Common myeloid progenitor, CD34-positive (primary cell): ENCODE results near the gene PRG2.
A peak's percentile ranks its signal among the peaks of the same experiment; 100 is the strongest.

Experiments
- CTCF ChIA-PET: fragments of 350-600 bp; sonication (Branson Sonifier 250); formaldehyde crosslinking; loops from one replicate; lab custom pipeline; 2021; ENCODE audit warnings: antibody characterized with exemption; lab: Charles Lee
- POLR2A ChIA-PET: fragments of 350-600 bp; sonication (Branson Sonifier 250); formaldehyde crosslinking; loops from one replicate; lab custom pipeline; 2021; ENCODE audit warnings: antibody characterized with exemption; lab: Charles Lee
- DNase-seq, 3 donors: peaks; one replicate each; pipeline versions ENCODE4 v3.0.0 to v3.0.0-alpha.2; 2013
- H3K27ac ChIP-seq, 2 experiments: 1 replicate in 1 of 2; 2 replicates in 1 of 2; pipeline ENCODE4 v1.7.0; 2013; ENCODE audit warnings: inconsistent platforms in 2 of 2, low read length in 2 of 2, mild to moderate bottlenecking in 2 of 2, low read depth in 1 of 2, moderate library complexity in 1 of 2; ENCODE audit not compliant: severe bottlenecking in 2 of 2, insufficient read depth in 1 of 2, poor library complexity in 1 of 2
- H3K27me3 ChIP-seq, 5 experiments: replicated peaks in 2 of 5; 1 replicate in 3 of 5; 2 replicates in 2 of 5; pipeline versions ENCODE4 v1.6.1 to v1.7.0; 2013; ENCODE audit warnings: low read length in 4 of 5, mild to moderate bottlenecking in 2 of 5, moderate library complexity in 2 of 5, inconsistent platforms in 1 of 5; ENCODE audit not compliant: insufficient read depth in 5 of 5, control insufficient read depth in 4 of 5
- H3K36me3 ChIP-seq, 4 experiments: 1 replicate in 2 of 4; 2 replicates in 2 of 4; pipeline versions ENCODE4 v1.6.1 to v1.7.0; 2013; ENCODE audit warnings: low read length in 3 of 4, control low read depth in 1 of 4, mild to moderate bottlenecking in 1 of 4; ENCODE audit not compliant: control insufficient read depth in 4 of 4, insufficient read depth in 4 of 4
- H3K4me1 ChIP-seq, 4 experiments: 1 replicate in 3 of 4; 2 replicates in 1 of 4; pipeline versions ENCODE4 v1.6.1 to v1.7.1; 2013; ENCODE audit warnings: low read length in 3 of 4, mild to moderate bottlenecking in 3 of 4, control low read depth in 1 of 4, inconsistent platforms in 1 of 4, moderate library complexity in 1 of 4; ENCODE audit not compliant: control insufficient read depth in 4 of 4, insufficient read depth in 4 of 4; ENCODE audit errors: control extremely low read depth in 1 of 4
- H3K4me3 ChIP-seq, 7 experiments: 1 replicate in 4 of 7; 2 replicates in 3 of 7; pipeline versions ENCODE4 v1.5.1 to v1.7.0; 2013; ENCODE audit warnings: mild to moderate bottlenecking in 7 of 7, low read length in 6 of 7, moderate library complexity in 6 of 7, inconsistent platforms in 2 of 7, low read depth in 2 of 7, control low read depth in 1 of 7; ENCODE audit not compliant: insufficient read depth in 4 of 7, control insufficient read depth in 1 of 7; ENCODE audit errors: extremely low read depth in 1 of 7
- H3K9me3 ChIP-seq, 5 experiments: 1 replicate in 4 of 5; 2 replicates in 1 of 5; pipeline versions ENCODE4 v1.6.1 to v1.7.1; 2013; ENCODE audit warnings: low read length in 4 of 5, mild to moderate bottlenecking in 2 of 5, inconsistent platforms in 1 of 5, low read depth in 1 of 5, moderate library complexity in 1 of 5; ENCODE audit not compliant: control insufficient read depth in 4 of 5, insufficient read depth in 2 of 5; ENCODE audit errors: control extremely low read depth in 1 of 5
- WGBS: methylation state at CpG from one replicate; pipeline ENCODE4 v1.1.5; 2013; ENCODE audit not compliant: insufficient coverage; 5-methylcytosine and 5-hydroxymethylcytosine counted together

PRG2 gene

GRCh38 chr11:57410287-57410686 lies 19.8 kb upstream of the PRG2 start:
- Histone ChIP-seq H3K4me1 (peaks cover 4 to 47% (median 38%) of the 10 kb centered on the region in 4 experiments), H3K9me3 (no peaks in the 10 kb centered on the region), H3K27ac (no peak overlapping the region), H3K36me3 (peaks cover 9 to 92% (median 54%) of the 10 kb centered on the region in 4 experiments), H3K4me3 (no peak overlapping the region), H3K27me3 (no peaks in the 10 kb centered on the region)
- DNase-seq, result peak in 1 of 3 donors; percentile 8
- POLR2A ChIA-PET, result no interaction called here
- CTCF ChIA-PET, result interaction anchor here (1.1 to 1.7 kb wide), 3 partner anchors 11 to 20 kb away, joined by 3 to 4 read pairs (median 4); no protein-coding TSS in a partner anchor

- H3K9me3 ChIP-seq, result no peaks in the 10 kb centered on the region
- H3K4me1 ChIP-seq, result peaks cover 4 to 49% (median 39%) of the 10 kb centered on the region in 4 experiments
- no peak overlapping the region for H3K4me3 ChIP-seq
- POLR2A ChIA-PET, result interaction anchor here (0.8 kb wide), 1 partner anchor 15 kb away, joined by 6 read pairs; no protein-coding TSS in a partner anchor
- H3K27ac ChIP-seq, result peak overlapping the region in 1 of 2 experiments; percentile 67
- no peak for DNase-seq
- peaks cover 9 to 89% (median 47%) of the 10 kb centered on the region in 4 experiments for H3K36me3 ChIP-seq
- CTCF ChIA-PET, result interaction anchor here (0.7 to 1.7 kb wide), 6 partner anchors 12 to 72 kb away, joined by 3 to 4 read pairs (median 3); no protein-coding TSS in a partner anchor
- no peaks in the 10 kb centered on the region for H3K27me3 ChIP-seq
- 97% methylated on average over 17 of the region's 18 CpGs for WGBS
These were observed 19.1 kb upstream of the PRG2 start for GRCh38 chr11:57409321-57410100.

DNA sequence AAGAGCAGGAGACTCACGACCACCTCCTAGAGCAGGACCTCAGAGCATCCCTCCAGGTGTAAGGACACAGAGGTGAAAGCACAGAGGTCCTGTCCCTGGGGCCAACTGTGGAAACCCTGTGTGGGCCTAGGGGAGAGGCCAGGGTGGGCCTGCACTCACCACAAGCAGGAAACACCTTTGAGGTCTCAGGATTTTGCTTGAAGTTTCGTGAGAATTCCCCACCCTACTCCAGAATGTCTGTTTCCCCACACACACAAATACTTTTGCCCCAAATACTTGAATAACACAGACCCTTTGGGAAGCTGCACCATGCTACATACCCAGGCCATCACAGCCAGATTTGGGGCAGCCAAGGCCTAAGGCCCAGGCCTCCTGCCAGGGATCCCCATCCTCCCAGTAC lies 18.3 kb upstream of the PRG2 start:
- DNase-seq, result peak in 2 of 3 donors; percentile 63 to 68
- Histone ChIP-seq H3K4me3 (no peak overlapping the region), H3K9me3 (no peaks in the 10 kb centered on the region), H3K27me3 (no peaks in the 10 kb centered on the region), H3K27ac (peak overlapping the region in 1 of 2 experiments; percentile 67), H3K36me3 (peaks cover 8 to 82% (median 42%) of the 10 kb centered on the region in 4 experiments), H3K4me1 (peaks cover 4 to 49% (median 39%) of the 10 kb centered on the region in 4 experiments)
- 19% methylated on average over 2 of the region's 2 CpGs for WGBS
- POLR2A ChIA-PET, result interaction anchor here (0.8 kb wide), 1 partner anchor 16 kb away, joined by 6 read pairs; no protein-coding TSS in a partner anchor
- CTCF ChIA-PET, result interaction anchor here (0.7 to 1.9 kb wide), 7 partner anchors 11 to 73 kb away, joined by 3 to 4 read pairs (median 3); partner anchors contain the start of gene SLC43A3

DNA sequence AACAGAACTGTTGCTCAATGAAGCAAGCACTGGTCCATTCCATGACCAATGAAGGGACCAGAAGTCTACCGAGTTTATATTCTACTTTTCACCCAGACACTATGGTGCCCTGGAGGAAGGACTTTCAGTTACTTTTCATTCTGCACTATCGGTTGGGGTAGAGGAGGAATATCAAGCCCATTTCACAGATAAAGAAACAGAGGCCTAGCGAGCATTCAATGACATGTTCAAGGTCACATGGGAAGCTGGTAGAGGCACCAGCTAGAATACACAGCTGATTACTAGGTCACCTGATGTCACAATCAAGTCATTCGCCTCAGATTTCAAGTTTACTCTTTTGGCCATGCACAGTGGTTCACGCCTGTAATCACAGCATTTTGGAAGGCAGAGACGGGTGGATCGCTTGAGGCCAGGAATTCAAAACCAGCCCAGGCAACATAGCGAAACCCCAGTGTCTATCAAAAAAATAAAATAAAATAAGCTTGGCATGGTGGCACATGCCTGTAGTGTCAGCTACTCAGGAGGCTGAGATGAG lies 17.6 kb upstream of the PRG2 start:
- WGBS, result 97% methylated on average over 8 of the region's 8 CpGs
- Histone ChIP-seq H3K4me3 (no peak overlapping the region), H3K36me3 (peaks cover 3 to 74% (median 35%) of the 10 kb centered on the region in 4 experiments), H3K4me1 (peaks cover 4 to 49% (median 39%) of the 10 kb centered on the region in 4 experiments), H3K9me3 (no peaks in the 10 kb centered on the region), H3K27ac (no peak overlapping the region), H3K27me3 (no peaks in the 10 kb centered on the region)
- ChIA-PET POLR2A (no interaction called here), CTCF (interaction anchor here (1.0 to 1.9 kb wide), 2 partner anchors 12 to 18 kb away, joined by 3 to 4 read pairs; partner anchors contain the start of gene SLC43A3)
- DNase-seq, result no peak

- ChIA-PET POLR2A (interaction anchor here (0.6 to 1.3 kb wide), 4 partner anchors 16 to 52 kb away, joined by 3 to 6 read pairs (median 3); no protein-coding TSS in a partner anchor), CTCF (interaction anchor here (1.0 to 2.6 kb wide), 12 partner anchors 10 to 69 kb away, joined by 3 to 20 read pairs (median 5); partner anchors contain the start of gene P2RX3)
- 98% methylated on average over 8 of the region's 9 CpGs for WGBS
- no peaks in the 10 kb centered on the region for H3K27me3 ChIP-seq
- DNase-seq, result peak in 1 of 3 donors; percentile 19
- peaks cover 3 to 67% (median 31%) of the 10 kb centered on the region in 4 experiments for H3K36me3 ChIP-seq
- H3K9me3 ChIP-seq, result no peaks in the 10 kb centered on the region
- peak overlapping the region; percentile 7 to 52 for H3K27ac ChIP-seq
- peaks cover 4 to 49% (median 39%) of the 10 kb centered on the region in 4 experiments for H3K4me1 ChIP-seq
- no peak overlapping the region for H3K4me3 ChIP-seq
These were observed 16.8 kb upstream of the PRG2 start for GRCh38 chr11:57407010-57407920.

DNA sequence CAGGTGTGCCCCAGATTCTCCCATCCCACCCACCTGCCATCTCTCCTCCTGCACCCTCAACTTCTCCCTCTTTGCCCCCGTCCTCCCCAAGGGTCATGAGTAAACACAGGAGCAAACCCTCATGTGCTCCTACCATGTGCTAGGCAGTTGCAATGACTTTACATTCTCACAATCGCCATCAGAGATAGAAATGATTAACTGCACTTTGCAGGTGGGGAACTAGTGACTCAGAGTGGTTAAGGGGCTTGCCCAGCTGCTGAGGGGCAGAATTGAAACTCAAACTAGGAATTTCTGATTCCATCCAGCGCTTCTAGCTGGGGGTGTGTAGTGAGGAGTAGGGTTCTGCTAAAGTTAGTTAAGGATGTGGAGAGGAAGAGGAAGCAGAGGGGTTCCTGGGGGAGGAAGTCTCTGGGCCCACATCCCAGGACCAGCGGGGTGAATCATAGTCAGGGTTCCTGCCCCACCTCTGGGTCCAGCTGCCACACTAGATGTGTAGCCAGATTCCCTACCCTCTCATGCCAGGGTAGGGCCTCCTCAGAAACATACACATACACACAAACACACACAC lies 16.0 kb upstream of the PRG2 start:
- ChIA-PET CTCF (interaction anchor here (1.0 to 2.6 kb wide), 13 partner anchors 11 to 68 kb away, joined by 3 to 20 read pairs (median 5); partner anchors contain the start of gene P2RX3), POLR2A (interaction anchor here (0.7 to 1.3 kb wide), 2 partner anchors 18 to 26 kb away, joined by 3 to 6 read pairs; no protein-coding TSS in a partner anchor)
- no peaks in the 10 kb centered on the region for H3K9me3 ChIP-seq
- peaks cover 4 to 49% (median 39%) of the 10 kb centered on the region in 4 experiments for H3K4me1 ChIP-seq
- peaks cover 3 to 59% (median 29%) of the 10 kb centered on the region in 4 experiments for H3K36me3 ChIP-seq
- H3K4me3 ChIP-seq, result peak overlapping the region in 1 of 7 experiments; percentile 10
- H3K27ac ChIP-seq, result peak overlapping the region; percentile 7 to 62
- peak; percentile 86 to 97 (median 95) for DNase-seq
- WGBS, result 0% methylated on average over 2 of the region's 4 CpGs
- no peaks in the 10 kb centered on the region for H3K27me3 ChIP-seq
